ENCODE data around the gene PLIN4. TPM values are rescaled to one million over a fixed set of nuclear protein-coding genes. Genes with fewer than 3 reads are reported as not detected.
A peak's percentile ranks its signal among the peaks of the same experiment; 100 is the strongest.

The PLIN4 gene
- total RNA-seq, 1 donor: 0.90 TPM

GRCh38 chr19:4454747-4455718, 63.3 kb downstream of the PLIN4 start:
- H3K4me3 ChIP-seq (ENCODE audit: low read depth, low read length): peak overlapping the region; percentile 94
- TF ChIP-seq CTCF (IDR thresholded peaks at IDR 0.05; ENCODE audit: insufficient read depth, low read length): no peak

GRCh38 chr19:4453232-4454179, 64.8 kb downstream of the PLIN4 start:
- DNase-seq (ENCODE audit: low read depth): no peak
- no peak overlapping the region for H3K4me3 ChIP-seq (ENCODE audit: low read depth, low read length)
- TF ChIP-seq CTCF (IDR thresholded peaks at IDR 0.05; ENCODE audit: insufficient read depth, low read length): no peak

More at GRCh38 chr19:4454747-4455718, 63.3 kb downstream of the PLIN4 start:
- peak; percentile 82 for DNase-seq (ENCODE audit: low read depth)

- no peak overlapping the region for H3K4me3 ChIP-seq (ENCODE audit: low read depth, low read length)
- no peak for TF ChIP-seq CTCF (IDR thresholded peaks at IDR 0.05; ENCODE audit: insufficient read depth, low read length)
Observed at GRCh38 chr19:4452230-4452990, 65.9 kb downstream of the PLIN4 start.

More at GRCh38 chr19:4452230-4452990, 65.9 kb downstream of the PLIN4 start:
- DNase-seq (ENCODE audit: low read depth): no peak

Other genes starting within 250 kb of the PLIN4 start
- gene SHD, start 239.2 kb downstream of the PLIN4 start, total RNA-seq (ENCODE audit: low replicate concordance): not detected in 2 replicates
- not detected in 2 replicates for gene TMIGD2, start 216.1 kb downstream of the PLIN4 start, total RNA-seq (ENCODE audit: low replicate concordance)
- 6.3 and 7.5 TPM in 2 replicates for gene FSD1, start 213.9 kb downstream of the PLIN4 start, total RNA-seq (ENCODE audit: low replicate concordance)
- 1.2 and 7.5 TPM in 2 replicates for gene STAP2, start 179.7 kb downstream of the PLIN4 start, total RNA-seq (ENCODE audit: low replicate concordance)
- 5.4 and 13.2 TPM in 2 replicates for gene MPND, start 174.9 kb downstream of the PLIN4 start, total RNA-seq (ENCODE audit: low replicate concordance)
- 49.1 and 97.2 TPM in 2 replicates for gene SH3GL1, start 117.9 kb downstream of the PLIN4 start, total RNA-seq (ENCODE audit: low replicate concordance)
- 8.6 and 25.8 TPM in 2 replicates for gene CHAF1A, start 115.8 kb downstream of the PLIN4 start, total RNA-seq (ENCODE audit: low replicate concordance)
- gene UBXN6, start 60.7 kb downstream of the PLIN4 start, total RNA-seq (ENCODE audit: low replicate concordance): 87.9 and 126 TPM in 2 replicates
- 41.0 and 69.4 TPM in 2 replicates for gene HDGFL2, start 46.2 kb downstream of the PLIN4 start, total RNA-seq (ENCODE audit: low replicate concordance)
- 0.16 TPM in 1 of 2 replicates, not detected in the other for gene PLIN5, start 16.7 kb upstream of the PLIN4 start, total RNA-seq (ENCODE audit: low replicate concordance)
- gene LRG1, start 21.6 kb upstream of the PLIN4 start, total RNA-seq (ENCODE audit: low replicate concordance): not detected in 2 replicates
- gene SEMA6B, start 41.2 kb upstream of the PLIN4 start, total RNA-seq (ENCODE audit: low replicate concordance): 0.72 and 1.7 TPM in 2 replicates
- 1.1 and 2.3 TPM in 2 replicates for gene TNFAIP8L1, start 121.0 kb upstream of the PLIN4 start, total RNA-seq (ENCODE audit: low replicate concordance)
- 61.2 and 112 TPM in 2 replicates for gene MYDGF, start 151.9 kb upstream of the PLIN4 start, total RNA-seq (ENCODE audit: low replicate concordance)
- gene DPP9, start 205.4 kb upstream of the PLIN4 start, total RNA-seq (ENCODE audit: low replicate concordance): 53.1 and 70.9 TPM in 2 replicates